Measurements from ENCODE around the gene PTF1A.

- TF ChIP-seq CTCF (IDR thresholded peaks at IDR 0.05; ENCODE audit: low read depth, low read length) (no peak), EZH2phosphoT487 (IDR thresholded peaks at IDR 0.05; ENCODE audit: low read depth) (no peak)
These were observed 35.5 kb upstream of the PTF1A start for GRCh38 chr10:23156447-23157150.
